HEK293 (cell line): ENCODE data around the gene CHMP1A.

Experiments
- ZNF19 ChIP-seq: fragments of 450-650 bp; formaldehyde crosslinking; IDR thresholded peaks from 2 replicates; pipeline ENCODE4; 2016; ENCODE audit warnings: missing biosample characterization, missing genetic modification characterization, low read depth
- ZNF529 ChIP-seq: fragments of 450-650 bp; formaldehyde crosslinking; IDR thresholded peaks from 2 replicates; pipeline ENCODE4 v1.5.1; 2017; ENCODE audit warnings: missing genetic modification characterization, missing biosample characterization; ENCODE audit not compliant: insufficient replicate concordance

- TF ChIP-seq ZNF529 (tag by site-specific recombination) (no peak), ZNF19 (tag by site-specific recombination) (no peak)
These were observed 56.6 kb downstream of the CHMP1A start for GRCh38 chr16:89600956-89601355.
